GM18909 (cell line): ENCODE measurements around the gene ZNF780A.
A peak's percentile ranks its signal among the peaks of the same experiment; 100 is the strongest.
"Not testable (repeated sequence)": the region's sequence is repeated elsewhere in the genome, so short reads cannot be mapped to it uniquely, and the experiment has no call there.

Experiments used
- ATAC-seq: cut with Tn5 transposase; IDR thresholded peaks from one replicate; pipeline ENCODE4 v1.9.1; 2021; ENCODE audit warnings: mild to moderate bottlenecking; ENCODE audit not compliant: unreplicated experiment, poor library complexity

Gene ZNF780A

GRCh38 chr19:40090241-40091204 is at the start of gene ZNF780A:
ZNF780A (minus strand) TSS chr19:40090943; CDS start chr19:40084753, 6,190 bp downstream.
- ATAC-seq: peak; percentile 70

DNA sequence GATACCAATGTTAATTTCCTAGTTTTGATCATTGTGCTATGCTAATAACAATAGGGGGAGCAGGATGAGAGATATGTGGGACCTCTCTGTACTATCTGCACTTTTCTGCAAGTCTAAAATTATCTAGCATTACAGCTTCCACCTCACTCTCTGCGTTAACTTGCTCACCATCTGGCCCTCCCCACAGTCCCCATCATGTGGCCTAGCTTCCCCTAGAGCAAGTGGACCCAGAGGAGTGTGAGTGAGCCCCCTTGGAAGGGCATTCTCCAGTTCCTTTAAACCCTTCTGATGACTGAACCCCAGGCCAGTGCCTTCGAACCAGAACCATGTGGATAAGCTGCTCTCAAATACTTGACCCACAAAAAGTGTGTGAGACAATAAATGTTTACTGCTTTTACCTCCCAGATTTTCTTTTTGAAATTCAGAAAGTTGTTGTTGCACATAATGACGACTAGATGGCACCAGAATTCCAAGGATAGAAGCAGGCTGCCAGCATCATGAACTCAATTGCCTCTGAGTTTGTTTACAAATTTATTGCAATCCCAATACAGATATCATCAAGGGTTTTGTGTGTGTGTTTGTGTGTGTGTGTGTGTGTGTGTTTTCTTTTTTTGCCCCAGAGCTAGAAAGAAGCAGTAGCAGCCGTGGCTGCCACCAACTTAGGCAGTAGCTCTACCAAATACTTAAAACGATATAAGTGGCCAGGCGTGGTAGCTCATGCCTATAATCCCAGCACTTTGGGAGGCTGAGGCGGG is 49.0 kb upstream of the ZNF780A start:
- no peak for ATAC-seq

DNA sequence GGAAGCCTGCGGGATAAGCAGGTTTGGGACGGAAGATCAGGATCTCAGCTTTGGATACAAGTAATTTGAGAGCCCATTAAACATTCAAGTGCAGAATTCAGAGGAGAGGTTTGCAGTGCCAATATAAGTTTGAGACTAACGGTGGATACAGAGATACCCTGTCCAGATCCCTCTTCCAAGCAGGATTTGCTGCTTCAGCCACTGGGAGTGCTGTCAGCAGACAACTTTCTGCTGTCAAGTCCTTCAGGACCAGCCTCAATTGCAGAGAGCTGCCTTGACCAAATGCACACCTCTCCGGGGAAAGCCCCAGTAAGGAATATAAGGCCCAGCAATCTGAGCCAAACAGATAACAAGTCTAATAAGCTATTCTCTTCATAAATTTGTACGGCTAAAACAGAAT is 46.1 kb upstream of the ZNF780A start:
- no peak for ATAC-seq

DNA sequence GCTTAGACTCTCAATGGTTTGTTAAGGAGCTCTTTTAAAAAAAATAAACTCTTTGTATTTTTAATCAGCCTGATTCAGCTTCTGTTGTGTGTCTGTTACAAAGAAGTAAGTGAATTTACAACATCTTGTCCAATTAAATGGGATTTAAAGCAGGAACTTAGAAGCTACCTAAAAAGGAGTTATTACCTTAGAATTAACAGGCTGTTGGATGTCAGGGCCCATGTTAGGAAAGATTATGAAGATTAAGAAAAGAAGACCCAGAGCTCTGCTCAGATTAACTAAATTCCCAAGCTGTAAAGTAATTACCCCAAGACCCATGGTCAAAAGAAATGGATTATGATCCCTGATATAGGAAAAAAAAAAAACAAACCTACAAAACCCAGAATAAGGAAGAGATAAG is 44.1 kb upstream of the ZNF780A start:
- no peak for ATAC-seq

GRCh38 chr19:40133491-40133890 is 42.7 kb upstream of the ZNF780A start:
- no peak for ATAC-seq

DNA sequence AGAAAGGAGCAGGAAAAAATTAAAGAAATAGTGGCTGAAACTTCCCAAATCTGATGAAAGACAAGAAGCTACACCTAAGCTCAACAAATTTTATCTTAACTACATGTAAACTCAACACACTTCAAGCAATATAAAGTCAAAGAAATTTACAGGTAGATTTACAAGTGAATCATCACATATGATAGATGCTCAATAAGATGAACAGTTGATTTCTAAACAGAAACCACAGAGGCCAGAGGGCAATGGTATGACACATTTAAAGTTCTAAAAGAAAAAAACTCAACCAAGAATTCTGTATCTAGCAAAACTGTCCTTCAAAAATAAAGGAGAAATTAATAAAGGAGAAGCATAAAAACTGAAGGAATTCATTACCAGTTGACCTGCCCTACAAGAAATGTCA is 39.3 kb upstream of the ZNF780A start:
- no peak for ATAC-seq

DNA sequence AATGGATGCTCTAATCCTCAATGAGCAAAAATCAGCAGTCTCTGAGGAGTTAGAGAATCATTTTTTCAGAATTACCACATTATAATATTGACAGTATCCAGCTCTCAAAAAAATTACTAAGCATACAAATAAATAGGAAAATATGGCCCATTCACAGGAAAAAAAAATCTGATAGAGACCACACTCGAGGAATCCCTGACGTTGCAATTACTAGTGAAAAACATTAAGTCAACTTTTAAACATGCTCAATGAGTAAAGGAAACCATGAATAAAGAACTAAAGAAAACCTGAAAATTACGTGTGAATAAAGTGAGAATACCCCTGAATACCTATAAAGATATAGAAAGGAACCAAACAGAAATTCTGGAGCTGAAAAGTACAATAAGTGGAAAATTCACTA is 38.7 kb upstream of the ZNF780A start:
- no peak for ATAC-seq

DNA sequence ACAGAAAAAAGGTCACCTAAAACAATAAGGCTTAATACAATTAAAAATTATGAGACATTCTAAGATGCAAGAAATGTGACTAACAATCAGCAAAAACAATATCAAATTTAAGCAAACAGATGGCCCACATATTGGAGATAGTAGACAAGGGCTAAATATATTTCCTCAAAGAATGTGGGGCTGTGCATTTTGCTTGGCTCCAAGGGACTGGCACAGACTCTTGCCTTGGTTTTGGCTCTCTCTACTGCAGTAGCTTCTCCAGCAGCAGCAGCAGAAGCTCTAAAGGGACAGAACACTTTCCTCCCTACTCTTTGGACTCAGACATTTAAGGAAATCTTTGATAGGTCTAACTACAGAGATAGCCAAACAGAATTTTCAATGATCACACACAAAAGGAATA is 38.2 kb upstream of the ZNF780A start:
- ATAC-seq: no peak

DNA sequence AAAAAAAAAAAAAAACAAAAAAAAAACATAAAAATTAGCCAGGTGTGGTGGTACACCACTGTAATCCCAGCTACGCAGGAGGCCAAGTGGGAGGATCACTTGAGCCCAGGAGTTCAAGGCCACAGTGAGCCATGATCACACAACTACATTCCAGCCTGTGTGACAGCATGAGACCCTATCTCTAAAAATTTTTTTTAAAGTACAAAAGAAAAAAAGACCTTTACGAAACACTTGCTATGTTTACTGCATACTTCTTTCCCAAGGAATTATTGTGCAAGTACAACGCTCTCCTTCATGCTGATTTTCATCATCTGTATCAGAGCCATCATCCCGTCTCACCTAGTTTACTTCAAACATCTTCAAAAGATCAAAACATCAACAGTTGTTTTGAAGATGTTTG is 28.6 kb upstream of the ZNF780A start:
- no peak for ATAC-seq

GRCh38 chr19:40118638-40119037 is 27.9 kb upstream of the ZNF780A start:
- ATAC-seq: not testable (repeated sequence)

- ATAC-seq: no peak
These were observed 25.3 kb upstream of the ZNF780A start for GRCh38 chr19:40116075-40116474.

DNA sequence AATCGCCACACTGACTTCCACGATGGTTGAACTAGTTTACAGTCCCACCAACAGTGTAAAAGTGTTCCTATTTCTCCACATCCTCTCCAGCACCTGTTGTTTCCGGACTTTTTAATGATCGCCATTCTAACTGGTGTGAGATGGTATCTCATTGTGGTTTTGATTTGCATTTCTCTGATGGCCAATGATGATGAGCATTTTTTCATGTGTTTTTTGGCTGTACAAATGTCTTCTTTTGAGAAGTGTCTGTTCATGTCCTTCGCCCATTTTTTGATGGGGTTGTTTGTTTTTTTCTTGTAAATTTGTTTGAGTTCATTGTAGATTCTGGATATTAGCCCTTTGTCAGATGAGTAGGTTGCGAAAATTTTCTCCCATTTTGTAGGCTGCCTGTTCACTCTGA is 23.4 kb upstream of the ZNF780A start:
- ATAC-seq: not testable (repeated sequence)

DNA sequence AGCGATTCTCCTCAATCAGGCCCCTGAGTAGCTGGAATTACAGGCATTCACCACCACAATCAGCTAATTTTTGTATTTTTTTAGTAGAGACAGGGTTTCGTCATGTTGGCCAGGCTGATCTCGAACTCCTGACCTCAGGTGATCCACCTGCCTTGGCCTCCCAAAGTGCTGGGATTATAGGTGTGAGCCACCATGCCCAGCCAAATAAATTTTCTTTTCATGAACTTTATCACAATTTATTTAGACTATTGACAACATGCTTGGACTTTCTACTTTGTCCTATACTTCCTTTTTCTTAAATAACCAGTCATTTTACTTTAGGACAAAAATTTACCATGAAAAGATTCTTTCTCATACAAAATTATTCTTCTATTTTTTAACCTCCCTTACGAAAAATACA is 21.5 kb upstream of the ZNF780A start:
- not testable (repeated sequence) for ATAC-seq

GRCh38 chr19:40110570-40110969 is 19.8 kb upstream of the ZNF780A start:
- no peak for ATAC-seq

GRCh38 chr19:40104754-40105153 is 14.0 kb upstream of the ZNF780A start:
- ATAC-seq: no peak

GRCh38 chr19:40103600-40103999 is 12.9 kb upstream of the ZNF780A start:
- ATAC-seq: no peak

GRCh38 chr19:40101813-40102212 is 11.1 kb upstream of the ZNF780A start:
- ATAC-seq: no peak

- ATAC-seq: no peak
These were observed 2.7 kb upstream of the ZNF780A start for GRCh38 chr19:40093416-40093815.

DNA sequence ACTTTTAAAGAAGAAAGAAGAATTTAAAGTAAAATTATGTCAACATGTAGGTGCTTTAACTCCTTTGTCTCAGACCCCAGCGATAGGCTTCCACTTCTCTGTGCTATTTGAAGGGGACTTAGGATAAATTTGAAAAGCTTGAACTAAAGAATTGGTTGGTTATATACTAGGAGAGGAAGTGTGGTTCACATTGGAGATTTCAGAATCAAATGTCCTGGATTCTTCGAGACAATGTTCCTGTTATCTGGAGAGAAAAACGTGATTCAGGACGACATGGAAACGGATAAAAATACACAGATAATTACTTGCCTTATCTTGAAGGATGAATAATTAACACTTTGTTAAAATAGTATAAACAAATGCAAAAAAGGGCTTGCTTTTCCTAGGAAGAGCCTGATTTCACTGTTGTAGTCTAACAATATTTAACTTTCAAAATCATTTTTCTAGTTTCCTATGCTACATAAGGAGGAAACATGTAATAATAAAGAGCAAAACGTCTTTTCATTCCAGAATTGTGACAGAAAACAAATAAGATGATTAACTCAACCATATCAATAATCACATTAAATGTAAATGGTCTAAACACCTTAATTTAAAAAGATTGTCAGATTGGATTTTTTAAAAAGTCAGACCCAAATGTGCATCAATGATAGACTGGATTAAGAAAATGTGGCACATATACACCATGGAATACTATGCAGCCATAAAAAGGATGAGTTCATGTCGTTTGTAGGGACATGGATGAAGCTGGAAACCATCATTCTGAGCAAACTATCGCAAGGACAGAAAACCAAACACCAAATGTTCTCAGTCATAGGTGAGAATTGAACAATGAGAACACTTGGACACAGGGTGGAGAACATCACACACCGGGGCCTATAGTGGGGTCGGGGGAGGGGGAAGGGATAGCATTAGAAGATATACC is 724 bp upstream of the ZNF780A start:
- no peak for ATAC-seq

DNA sequence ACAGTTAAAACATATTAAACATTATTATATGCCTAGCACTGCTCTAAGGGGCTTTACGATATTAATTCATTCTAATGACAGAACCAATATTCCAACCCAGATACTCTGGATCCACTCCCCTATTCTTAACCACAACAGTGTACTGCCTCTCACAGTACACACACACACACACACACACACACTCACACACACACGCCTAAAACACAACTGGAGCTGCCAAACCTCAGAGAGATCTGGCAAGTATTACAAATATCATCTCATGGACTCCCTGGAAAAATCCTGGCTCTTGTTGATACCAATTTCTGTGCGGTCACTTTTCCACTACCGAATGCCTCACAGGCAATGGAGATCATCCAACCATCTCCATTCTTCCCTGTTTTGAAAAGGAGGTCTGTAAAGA is 1.3 kb downstream of the ZNF780A start:
- ATAC-seq: no peak
